Measurements from ENCODE around the gene FAM53B.
A peak's percentile ranks its signal among the peaks of the same experiment; 100 is the strongest.

Gene FAM53B

DNA sequence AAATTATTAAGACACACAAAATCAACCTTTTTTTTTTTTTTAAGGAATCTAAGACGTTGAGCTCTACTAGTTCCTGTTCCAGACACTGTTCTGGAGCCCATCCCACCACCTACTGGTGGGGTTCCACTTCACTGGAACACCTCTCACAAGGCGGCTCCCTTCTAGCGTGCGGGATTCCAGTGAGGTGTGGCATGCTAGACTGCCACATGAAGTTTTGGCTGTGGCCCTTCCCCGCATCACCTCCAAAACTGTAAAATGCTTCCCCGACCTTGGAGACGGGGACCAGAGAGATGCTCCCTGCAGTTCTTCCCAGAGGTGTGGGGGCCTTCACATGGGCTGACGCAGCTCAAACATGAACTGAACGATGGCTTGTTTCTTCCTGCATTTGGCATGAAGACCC is 12.6 kb downstream of the FAM53B start:
- Histone ChIP-seq H3K4me3 (IDR thresholded peaks at IDR 0.05; ENCODE audit: insufficient read depth, low read depth, low read length) (no peak overlapping the region), H3K9ac (no peak overlapping the region), H3K4me1 (ENCODE audit: low read depth, poor library complexity, severe bottlenecking) (peaks cover 64% of the 10 kb centered on the region), H3K27ac (no peak overlapping the region), H4K20me1 (ENCODE audit: insufficient read depth) (no peaks in the 10 kb centered on the region), H3K27me3 (ENCODE audit: insufficient read depth, low read depth) (no peaks in the 10 kb centered on the region), H2AFZ (ENCODE audit: low read depth) (no peak overlapping the region), H3K4me2 (no peak overlapping the region), H3K36me3 (ENCODE audit: insufficient read depth) (no peaks in the 10 kb centered on the region), H3K79me2 (ENCODE audit: insufficient read depth, low read depth) (peaks cover 53% of the 10 kb centered on the region; the same call in 1 of the 2 replicates)
- TF ChIP-seq, protein P1, sequence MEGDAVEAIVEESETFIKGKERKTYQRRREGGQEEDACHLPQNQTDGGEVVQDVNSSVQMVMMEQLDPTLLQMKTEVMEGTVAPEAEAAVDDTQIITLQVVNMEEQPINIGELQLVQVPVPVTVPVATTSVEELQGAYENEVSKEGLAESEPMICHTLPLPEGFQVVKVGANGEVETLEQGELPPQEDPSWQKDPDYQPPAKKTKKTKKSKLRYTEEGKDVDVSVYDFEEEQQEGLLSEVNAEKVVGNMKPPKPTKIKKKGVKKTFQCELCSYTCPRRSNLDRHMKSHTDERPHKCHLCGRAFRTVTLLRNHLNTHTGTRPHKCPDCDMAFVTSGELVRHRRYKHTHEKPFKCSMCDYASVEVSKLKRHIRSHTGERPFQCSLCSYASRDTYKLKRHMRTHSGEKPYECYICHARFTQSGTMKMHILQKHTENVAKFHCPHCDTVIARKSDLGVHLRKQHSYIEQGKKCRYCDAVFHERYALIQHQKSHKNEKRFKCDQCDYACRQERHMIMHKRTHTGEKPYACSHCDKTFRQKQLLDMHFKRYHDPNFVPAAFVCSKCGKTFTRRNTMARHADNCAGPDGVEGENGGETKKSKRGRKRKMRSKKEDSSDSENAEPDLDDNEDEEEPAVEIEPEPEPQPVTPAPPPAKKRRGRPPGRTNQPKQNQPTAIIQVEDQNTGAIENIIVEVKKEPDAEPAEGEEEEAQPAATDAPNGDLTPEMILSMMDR (conservative IDR thresholded peaks at IDR 0.05; ENCODE audit: low read depth, low read length) = no peak

DNA sequence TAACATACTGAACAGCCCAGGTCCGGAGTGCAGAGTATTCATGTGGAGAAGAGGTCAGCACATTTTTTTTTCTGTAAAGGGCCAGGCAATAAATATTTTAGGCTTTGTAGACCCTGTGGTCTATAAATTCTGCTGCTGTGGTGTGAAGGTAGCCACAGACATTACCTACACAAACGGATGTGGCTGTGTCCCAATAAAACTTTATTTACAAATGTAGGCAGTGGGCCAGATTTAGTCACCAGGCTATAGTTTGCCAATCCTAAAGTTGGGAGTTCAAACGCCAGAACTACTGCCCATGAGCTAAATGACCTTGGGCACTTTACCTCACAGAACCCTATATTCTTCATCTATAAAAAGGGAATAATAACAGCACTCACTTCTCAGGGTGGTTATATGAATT is 13.4 kb downstream of the FAM53B start:
- Histone ChIP-seq H2AFZ (ENCODE audit: low read depth) (no peak overlapping the region), H3K27me3 (ENCODE audit: insufficient read depth, low read depth) (no peaks in the 10 kb centered on the region), H3K4me3 (IDR thresholded peaks at IDR 0.05; ENCODE audit: insufficient read depth, low read depth, low read length) (no peak overlapping the region), H3K9ac (no peak overlapping the region), H3K79me2 (ENCODE audit: insufficient read depth, low read depth) (peaks cover 54% of the 10 kb centered on the region; the same call in 1 of the 2 replicates), H3K27ac (no peak overlapping the region), H3K4me1 (ENCODE audit: low read depth, poor library complexity, severe bottlenecking) (peaks cover 64% of the 10 kb centered on the region), H3K4me2 (no peak overlapping the region), H3K36me3 (ENCODE audit: insufficient read depth) (no peaks in the 10 kb centered on the region), H4K20me1 (ENCODE audit: insufficient read depth) (no peaks in the 10 kb centered on the region)
- TF ChIP-seq, protein P1 (conservative IDR thresholded peaks at IDR 0.05; ENCODE audit: low read depth, low read length) = no peak

DNA sequence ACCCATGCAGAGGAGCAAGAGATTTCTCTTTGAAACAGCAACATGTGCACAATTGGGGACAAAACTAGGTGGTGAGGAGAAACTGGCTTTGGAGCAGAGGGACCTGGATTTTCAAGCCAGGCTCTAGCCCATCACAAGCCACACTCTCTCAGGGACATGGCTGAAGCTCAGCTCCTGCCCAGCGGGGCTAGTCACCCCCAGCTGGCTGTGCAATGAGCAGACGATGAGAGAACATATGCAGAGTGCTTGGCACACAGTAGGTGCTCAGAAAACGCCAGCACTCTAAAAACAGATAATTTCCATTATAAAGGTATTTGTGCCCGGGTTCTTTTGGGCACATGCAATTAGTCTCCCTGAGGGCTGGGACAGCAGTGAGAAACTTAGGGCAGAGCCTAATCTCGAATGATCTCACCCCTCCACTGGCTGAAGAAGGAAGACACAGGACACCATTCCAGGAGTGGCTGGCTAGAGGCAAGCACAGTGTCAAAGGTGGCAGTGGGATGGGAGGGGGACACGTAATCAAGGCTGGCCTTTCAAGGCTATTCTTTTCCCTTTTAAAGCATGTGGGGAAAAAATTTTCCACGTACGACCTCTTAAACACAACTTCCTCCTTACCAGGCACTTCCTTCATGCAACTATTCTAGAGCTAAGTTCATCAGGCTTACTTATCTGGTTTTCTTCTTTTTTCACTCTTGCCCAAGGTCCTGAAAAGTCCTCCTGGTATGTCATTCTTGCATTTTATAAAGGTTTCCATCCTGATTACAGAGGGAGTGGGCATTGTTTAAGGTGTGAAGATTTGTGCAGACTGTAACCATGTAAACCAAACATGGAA is 15.1 kb downstream of the FAM53B start:
- Histone ChIP-seq H3K36me3 (ENCODE audit: insufficient read depth) (no peaks in the 10 kb centered on the region), H3K27ac (peak overlapping the region; percentile 43), H3K4me3 (IDR thresholded peaks at IDR 0.05; ENCODE audit: insufficient read depth, low read depth, low read length) (no peak overlapping the region), H3K79me2 (ENCODE audit: insufficient read depth, low read depth) (peaks cover 57% of the 10 kb centered on the region; the same call in 1 of the 2 replicates), H2AFZ (ENCODE audit: low read depth) (no peak overlapping the region), H4K20me1 (ENCODE audit: insufficient read depth) (no peaks in the 10 kb centered on the region), H3K4me2 (no peak overlapping the region), H3K9ac (no peak overlapping the region), H3K4me1 (ENCODE audit: low read depth, poor library complexity, severe bottlenecking) (peaks cover 65% of the 10 kb centered on the region), H3K27me3 (ENCODE audit: insufficient read depth, low read depth) (no peaks in the 10 kb centered on the region)
- TF ChIP-seq, protein P1 (conservative IDR thresholded peaks at IDR 0.05; ENCODE audit: low read depth, low read length) = no peak

DNA sequence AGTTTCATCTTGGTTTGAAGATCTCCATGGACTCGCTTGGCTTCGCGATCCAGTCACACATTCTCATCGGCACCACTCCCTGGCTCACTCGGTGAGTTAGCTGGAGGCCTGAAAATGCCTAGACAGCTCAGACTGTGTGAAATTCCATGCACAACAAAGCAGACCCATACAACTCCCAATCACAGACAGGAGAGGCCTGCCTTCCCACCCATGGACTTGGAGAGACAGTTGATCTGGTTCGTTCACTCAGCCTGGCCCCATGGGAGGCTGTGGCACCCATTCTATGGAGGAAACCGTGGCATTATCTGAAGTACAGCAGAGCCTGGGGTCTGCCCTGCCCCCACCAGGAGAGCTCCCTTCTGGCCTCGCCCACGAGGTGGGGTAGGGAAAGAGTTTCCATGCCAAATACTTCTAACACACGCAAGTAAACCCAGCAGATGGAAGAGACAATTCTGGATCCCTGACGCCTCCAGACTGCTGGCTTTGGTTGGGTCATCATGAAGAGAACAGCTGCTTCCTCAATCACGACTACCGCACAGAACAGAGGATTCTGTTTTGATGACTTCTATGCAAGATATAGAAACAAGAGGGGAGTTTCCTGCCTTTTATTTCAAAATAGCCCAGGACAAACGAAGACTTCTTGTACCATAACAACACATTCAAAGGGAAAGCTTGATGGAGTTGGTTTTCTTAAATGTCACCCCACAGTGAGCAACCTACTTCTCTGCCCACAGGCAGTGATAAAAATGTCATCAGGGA is 15.9 kb downstream of the FAM53B start:
- H3K4me3 ChIP-seq (IDR thresholded peaks at IDR 0.05; ENCODE audit: insufficient read depth, low read depth, low read length) = no peak overlapping the region
- TF ChIP-seq, protein P1 (conservative IDR thresholded peaks at IDR 0.05; ENCODE audit: low read depth, low read length) = no peak
- H3K27ac ChIP-seq = peak overlapping the region; percentile 43; the same call in 1 of the 2 replicates
- H3K4me1 ChIP-seq (ENCODE audit: low read depth, poor library complexity, severe bottlenecking) = peaks cover 65% of the 10 kb centered on the region
- no peaks in the 10 kb centered on the region for H3K36me3 ChIP-seq (ENCODE audit: insufficient read depth)
- no peak overlapping the region for H3K9ac ChIP-seq
- no peak overlapping the region for H2AFZ ChIP-seq (ENCODE audit: low read depth)
- H4K20me1 ChIP-seq (ENCODE audit: insufficient read depth) = no peaks in the 10 kb centered on the region
- no peak overlapping the region for H3K4me2 ChIP-seq
- H3K79me2 ChIP-seq (ENCODE audit: insufficient read depth, low read depth) = peaks cover 57% of the 10 kb centered on the region; the same call in 1 of the 2 replicates
- H3K27me3 ChIP-seq (ENCODE audit: insufficient read depth, low read depth) = no peaks in the 10 kb centered on the region
